Vagina (tissue), 2 donors: ENCODE results near the gene CHMP1B.

Experiments used
- POLR2A ChIP-seq, 2 donors: fragments of 450-650 bp; IDR thresholded peaks; one replicate each; pipeline ENCODE4 v1.6.1; 2017; ENCODE audit warnings: antibody characterized with exemption in 2 of 2, mild to moderate bottlenecking in 2 of 2, moderate library complexity in 2 of 2
- TF ChIP-seq, protein P1 (sequence below), 3 experiments: fragments of 450-650 bp in 2 of 3; fragments of 200-600 bp in 1 of 3; sonication (generic) in 1 of 3; IDR thresholded peaks; one replicate each; pipeline ENCODE4 v1.5.1; 2017 to 2019; ENCODE audit warnings: antibody characterized with exemption in 3 of 3, mild to moderate bottlenecking in 2 of 3, moderate library complexity in 2 of 3

DNA sequence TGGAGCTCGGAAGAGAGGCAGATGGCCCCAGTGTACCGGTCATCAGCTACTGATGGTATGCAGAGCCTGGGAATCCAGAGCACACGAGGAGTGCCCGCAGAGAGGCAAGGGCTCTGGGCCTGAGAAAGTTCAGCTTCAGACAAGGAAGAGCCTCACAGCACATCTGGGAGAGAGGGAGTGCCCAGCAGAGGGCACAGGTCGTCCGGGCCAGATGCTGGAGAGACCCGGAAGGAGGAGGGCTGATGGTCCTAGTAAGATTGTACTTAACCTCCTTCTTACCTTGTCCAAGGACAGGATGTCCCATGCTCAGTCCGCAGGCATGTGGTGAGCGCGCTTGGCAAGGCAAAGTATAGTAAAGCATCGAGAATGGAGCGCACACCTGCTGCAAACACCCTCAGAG, 24.4 kb upstream of the CHMP1B start:
- TF ChIP-seq, protein P1, sequence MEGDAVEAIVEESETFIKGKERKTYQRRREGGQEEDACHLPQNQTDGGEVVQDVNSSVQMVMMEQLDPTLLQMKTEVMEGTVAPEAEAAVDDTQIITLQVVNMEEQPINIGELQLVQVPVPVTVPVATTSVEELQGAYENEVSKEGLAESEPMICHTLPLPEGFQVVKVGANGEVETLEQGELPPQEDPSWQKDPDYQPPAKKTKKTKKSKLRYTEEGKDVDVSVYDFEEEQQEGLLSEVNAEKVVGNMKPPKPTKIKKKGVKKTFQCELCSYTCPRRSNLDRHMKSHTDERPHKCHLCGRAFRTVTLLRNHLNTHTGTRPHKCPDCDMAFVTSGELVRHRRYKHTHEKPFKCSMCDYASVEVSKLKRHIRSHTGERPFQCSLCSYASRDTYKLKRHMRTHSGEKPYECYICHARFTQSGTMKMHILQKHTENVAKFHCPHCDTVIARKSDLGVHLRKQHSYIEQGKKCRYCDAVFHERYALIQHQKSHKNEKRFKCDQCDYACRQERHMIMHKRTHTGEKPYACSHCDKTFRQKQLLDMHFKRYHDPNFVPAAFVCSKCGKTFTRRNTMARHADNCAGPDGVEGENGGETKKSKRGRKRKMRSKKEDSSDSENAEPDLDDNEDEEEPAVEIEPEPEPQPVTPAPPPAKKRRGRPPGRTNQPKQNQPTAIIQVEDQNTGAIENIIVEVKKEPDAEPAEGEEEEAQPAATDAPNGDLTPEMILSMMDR (IDR thresholded peaks at IDR 0.05), result no peak
- no peak for TF ChIP-seq POLR2A (IDR thresholded peaks at IDR 0.05)
